ENCODE measurements around the gene TAF15.

- TF ChIP-seq CTCF (conservative IDR thresholded peaks at IDR 0.05; ENCODE audit: low read length) (no peak), EZH2phosphoT487 (IDR thresholded peaks at IDR 0.05; ENCODE audit: borderline replicate concordance) (no peak)
Measured at GRCh38 chr17:35841505-35841904, 32.2 kb downstream of the TAF15 start.

Data from Loucy (cell line).